ENCODE data around the gene AMOTL2. TPM values are rescaled to one million over a fixed set of nuclear protein-coding genes. Genes with fewer than 3 reads are reported as not detected.
A peak's percentile ranks its signal among the peaks of the same experiment; 100 is the strongest.

AMOTL2 gene
- total RNA-seq, 1 donor from 2014 or later: 46.5 TPM

GRCh38 chr3:134407239-134407625 lies 33.0 kb upstream of the AMOTL2 start:
- no peak for DNase-seq (ENCODE audit: low spot score)
- TF ChIP-seq CTCF (IDR thresholded peaks at IDR 0.05; ENCODE audit: unreplicated experiment): no peak
- Mint-ChIP-seq H3K9me3 (ENCODE audit: unreplicated experiment) (no peaks in the 10 kb centered on the region), H3K36me3 (ENCODE audit: low read depth, unreplicated experiment) (no peaks in the 10 kb centered on the region), H3K27ac (ENCODE audit: unreplicated experiment) (no peak overlapping the region), H3K4me1 (ENCODE audit: unreplicated experiment) (peaks cover 5% of the 10 kb centered on the region), H3K4me3 (ENCODE audit: unreplicated experiment) (no peak overlapping the region), H3K27me3 (ENCODE audit: unreplicated experiment) (peaks cover 13% of the 10 kb centered on the region)

- H3K27me3 Mint-ChIP-seq (ENCODE audit: unreplicated experiment): peaks cover 13% of the 10 kb centered on the region
- no peak overlapping the region for H3K4me3 Mint-ChIP-seq (ENCODE audit: unreplicated experiment)
- H3K36me3 Mint-ChIP-seq (ENCODE audit: low read depth, unreplicated experiment): no peaks in the 10 kb centered on the region
- peaks cover 5% of the 10 kb centered on the region for H3K4me1 Mint-ChIP-seq (ENCODE audit: unreplicated experiment)
- DNase-seq (ENCODE audit: low spot score): peak; percentile 50
- no peak for TF ChIP-seq CTCF (IDR thresholded peaks at IDR 0.05; ENCODE audit: unreplicated experiment)
- H3K27ac Mint-ChIP-seq (ENCODE audit: unreplicated experiment): no peak overlapping the region
- no peaks in the 10 kb centered on the region for H3K9me3 Mint-ChIP-seq (ENCODE audit: unreplicated experiment)
Measured at GRCh38 chr3:134406331-134407238, 32.3 kb upstream of the AMOTL2 start.

GRCh38 chr3:134404366-134404885 lies 30.2 kb upstream of the AMOTL2 start:
- Mint-ChIP-seq H3K4me1 (ENCODE audit: unreplicated experiment) (peaks cover 5% of the 10 kb centered on the region), H3K4me3 (ENCODE audit: unreplicated experiment) (no peak overlapping the region), H3K27me3 (ENCODE audit: unreplicated experiment) (peaks cover 13% of the 10 kb centered on the region), H3K36me3 (ENCODE audit: low read depth, unreplicated experiment) (no peaks in the 10 kb centered on the region), H3K9me3 (ENCODE audit: unreplicated experiment) (no peaks in the 10 kb centered on the region), H3K27ac (ENCODE audit: unreplicated experiment) (no peak overlapping the region)
- no peak for DNase-seq (ENCODE audit: low spot score)
- no peak for TF ChIP-seq CTCF (IDR thresholded peaks at IDR 0.05; ENCODE audit: unreplicated experiment)

GRCh38 chr3:134397755-134398154 lies 23.5 kb upstream of the AMOTL2 start:
- Mint-ChIP-seq H3K27me3 (ENCODE audit: unreplicated experiment) (peaks cover 2% of the 10 kb centered on the region), H3K9me3 (ENCODE audit: unreplicated experiment) (no peaks in the 10 kb centered on the region), H3K27ac (ENCODE audit: unreplicated experiment) (no peak overlapping the region), H3K36me3 (ENCODE audit: low read depth, unreplicated experiment) (no peaks in the 10 kb centered on the region), H3K4me3 (ENCODE audit: unreplicated experiment) (no peak overlapping the region), H3K4me1 (ENCODE audit: unreplicated experiment) (peaks cover 22% of the 10 kb centered on the region)
- no peak for TF ChIP-seq CTCF (IDR thresholded peaks at IDR 0.05; ENCODE audit: unreplicated experiment)
- no peak for DNase-seq (ENCODE audit: low spot score)

GRCh38 chr3:134395103-134395502 lies 20.9 kb upstream of the AMOTL2 start:
- Mint-ChIP-seq H3K27me3 (ENCODE audit: unreplicated experiment) (peaks cover 2% of the 10 kb centered on the region), H3K27ac (ENCODE audit: unreplicated experiment) (no peak overlapping the region), H3K4me1 (ENCODE audit: unreplicated experiment) (peaks cover 23% of the 10 kb centered on the region), H3K4me3 (ENCODE audit: unreplicated experiment) (no peak overlapping the region), H3K9me3 (ENCODE audit: unreplicated experiment) (no peaks in the 10 kb centered on the region), H3K36me3 (ENCODE audit: low read depth, unreplicated experiment) (peaks cover 2% of the 10 kb centered on the region)
- no peak for DNase-seq (ENCODE audit: low spot score)
- TF ChIP-seq CTCF (IDR thresholded peaks at IDR 0.05; ENCODE audit: unreplicated experiment): no peak

All from endothelial cell (in vitro differentiated cells).